Measurements from ENCODE around the gene AURKB. TPM values are rescaled to one million over a fixed set of nuclear protein-coding genes. Genes with fewer than 3 reads are reported as not detected.

AURKB gene
- total and polyA plus RNA-seq, 2 of the 13 experiments (the other 11 are each of a cell fraction or from before 2014, with no cell fraction given) = 29.5 to 75.3 TPM

- TF ChIP-seq ZSCAN5A (CRISPR knock-in tag; IDR thresholded peaks at IDR 0.05; ENCODE audit: borderline replicate concordance) (no peak), ZNF609 (CRISPR knock-in tag; IDR thresholded peaks at IDR 0.05; ENCODE audit: borderline replicate concordance) (0 out of 2 replicates have a peak, but pooled peaks have one; percentile 38), ZSCAN31 (CRISPR knock-in tag; IDR thresholded peaks at IDR 0.05; ENCODE audit: low read depth) (0 out of 2 replicates have a peak, but pooled peaks have one; percentile 62), ZMAT5 (CRISPR knock-in tag; IDR thresholded peaks at IDR 0.05; ENCODE audit: borderline replicate concordance, low read depth) (no peak), ZNF552 (CRISPR knock-in tag; IDR thresholded peaks at IDR 0.05; ENCODE audit: borderline replicate concordance) (0 out of 2 replicates have a peak, but pooled peaks have one; percentile 53), ZNF777 (CRISPR knock-in tag; IDR thresholded peaks at IDR 0.05) (peak; percentile 48; the same call in 1 of the 2 replicates), XRCC5 (optimal IDR thresholded peaks at IDR 0.05; ENCODE audit: low read length) (peak; percentile 1), UBTF (CRISPR knock-in tag; IDR thresholded peaks at IDR 0.05) (peak; percentile 54), KLF16 (CRISPR knock-in tag; IDR thresholded peaks at IDR 0.05) (peak in 1 of 2 experiments; percentile 51; a peak in 1 of 4 replicates), ZNF746 (CRISPR knock-in tag; IDR thresholded peaks at IDR 0.05) (0 out of 2 replicates have a peak, but pooled peaks have one; percentile 22), ZNF709 (CRISPR knock-in tag; IDR thresholded peaks at IDR 0.05) (peak; percentile 48; the same call in 1 of the 2 replicates), SAP130 (CRISPR knock-in tag; IDR thresholded peaks at IDR 0.05; ENCODE audit: low read depth) (peak; percentile 93), FOXJ3 (CRISPR knock-in tag; IDR thresholded peaks at IDR 0.05; ENCODE audit: borderline replicate concordance) (no peak), BRCA1 (CRISPR knock-in tag; IDR thresholded peaks at IDR 0.05) (no peak), HIVEP1 (CRISPR knock-in tag; IDR thresholded peaks at IDR 0.05) (peak; percentile 6; the same call in 1 of the 2 replicates)
Measured at GRCh38 chr17:8176197-8176940, 34.0 kb downstream of the AURKB start, which contains the start of gene TMEM107 (continued).

All from HepG2 (cell line).